Muscle of arm (tissue), 12 donors: ENCODE data around the gene CHCHD3. TPM values are rescaled to one million over a fixed set of nuclear protein-coding genes. Genes with fewer than 3 reads are reported as not detected.
"Not testable (repeated sequence)": the region's sequence is repeated elsewhere in the genome, so short reads cannot be mapped to it uniquely, and the experiment has no call there.

Source experiments
- DNase-seq: peaks from one replicate; pipeline ENCODE4 v3.0.0-alpha.2; 2013
- polyA plus RNA-seq, 12 donors: library from polyadenylated mRNA; unstranded; fragments of 120-200 nt; gene quantifications; one replicate each; pipeline ENCODE4 v1.2.1, GENCODE V29; 2013; ENCODE audit not compliant: insufficient read length in 12 of 12

The CHCHD3 gene
- polyA plus RNA-seq, 12 donors: 58.1 to 99.1 (median 70.6) TPM; not detected in 1

DNA sequence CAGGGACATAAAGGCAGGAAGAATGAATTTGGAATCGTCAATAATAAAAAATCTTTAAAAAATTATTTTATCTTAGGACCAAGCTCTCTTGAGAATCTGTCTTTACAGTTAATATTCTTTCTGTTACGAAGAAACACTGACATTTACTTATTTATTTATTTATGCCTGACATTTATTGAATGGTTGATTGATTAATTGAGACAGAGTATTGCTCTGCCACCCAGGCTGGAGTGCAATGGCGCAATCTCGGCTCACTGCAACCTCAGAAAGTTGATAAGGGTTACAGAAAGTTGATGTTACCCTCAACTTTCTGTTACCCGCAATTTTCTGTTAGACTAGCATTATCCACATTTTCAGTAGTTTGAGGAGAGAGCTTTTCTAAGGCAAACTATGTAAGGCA is 70.1 kb downstream of the CHCHD3 start:
- no peak for DNase-seq

DNA sequence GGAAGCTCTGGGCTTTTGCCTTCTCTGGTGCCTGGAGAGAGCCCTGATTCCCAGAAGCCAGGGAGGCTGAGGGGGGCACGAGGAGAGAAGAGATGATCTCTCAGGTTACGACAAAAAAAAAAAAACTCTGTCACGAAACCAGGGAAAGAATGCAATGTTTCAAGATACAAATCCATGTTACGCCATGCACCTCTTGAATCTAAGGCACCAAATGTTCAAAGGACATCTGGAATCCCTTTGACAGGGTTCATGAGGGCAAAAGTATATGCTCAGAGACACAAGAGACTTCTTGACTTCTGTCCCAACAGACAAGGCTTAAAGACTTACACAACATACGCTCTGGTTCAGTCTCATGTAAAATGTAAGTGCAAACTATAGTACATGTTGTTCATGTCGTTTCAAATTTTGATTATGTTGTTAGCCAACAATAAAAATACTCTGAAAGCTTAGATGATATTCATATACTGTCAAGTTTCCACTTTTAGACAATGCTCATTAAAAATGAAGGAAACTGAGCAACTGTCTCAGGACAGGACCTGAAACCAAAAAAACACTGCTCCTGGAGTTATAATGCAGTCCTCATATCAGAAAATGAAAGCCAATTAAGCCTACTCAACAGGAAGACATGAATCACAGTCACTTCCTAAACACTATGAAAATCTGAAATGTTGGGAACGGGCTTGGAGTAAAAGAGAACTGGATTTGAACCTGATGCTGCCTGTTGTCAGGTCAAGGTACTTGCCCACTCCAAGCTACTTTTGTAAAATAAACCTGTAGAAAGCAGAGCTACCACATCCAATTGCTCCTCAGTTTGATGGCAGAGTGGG is 72.3 kb downstream of the CHCHD3 start:
- DNase-seq: no peak

DNA sequence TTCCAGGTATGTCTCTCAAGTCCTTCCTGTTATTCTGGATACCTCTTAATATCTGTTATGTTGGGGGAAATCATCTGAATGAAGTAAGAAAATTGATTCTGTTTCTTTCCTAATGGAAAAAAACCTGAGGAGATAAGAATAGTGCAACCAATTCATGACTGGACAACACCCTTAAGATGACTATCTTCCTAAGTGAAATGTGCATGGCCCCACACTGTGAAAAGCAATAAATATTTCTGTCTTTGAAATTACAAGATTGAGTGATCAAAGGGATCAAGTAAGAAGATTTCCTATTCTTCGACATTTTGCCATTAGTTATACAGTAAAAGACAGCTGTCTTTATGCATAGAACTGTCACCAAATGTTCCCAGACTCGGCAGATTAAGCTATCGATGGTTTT is 73.9 kb downstream of the CHCHD3 start:
- no peak for DNase-seq

DNA sequence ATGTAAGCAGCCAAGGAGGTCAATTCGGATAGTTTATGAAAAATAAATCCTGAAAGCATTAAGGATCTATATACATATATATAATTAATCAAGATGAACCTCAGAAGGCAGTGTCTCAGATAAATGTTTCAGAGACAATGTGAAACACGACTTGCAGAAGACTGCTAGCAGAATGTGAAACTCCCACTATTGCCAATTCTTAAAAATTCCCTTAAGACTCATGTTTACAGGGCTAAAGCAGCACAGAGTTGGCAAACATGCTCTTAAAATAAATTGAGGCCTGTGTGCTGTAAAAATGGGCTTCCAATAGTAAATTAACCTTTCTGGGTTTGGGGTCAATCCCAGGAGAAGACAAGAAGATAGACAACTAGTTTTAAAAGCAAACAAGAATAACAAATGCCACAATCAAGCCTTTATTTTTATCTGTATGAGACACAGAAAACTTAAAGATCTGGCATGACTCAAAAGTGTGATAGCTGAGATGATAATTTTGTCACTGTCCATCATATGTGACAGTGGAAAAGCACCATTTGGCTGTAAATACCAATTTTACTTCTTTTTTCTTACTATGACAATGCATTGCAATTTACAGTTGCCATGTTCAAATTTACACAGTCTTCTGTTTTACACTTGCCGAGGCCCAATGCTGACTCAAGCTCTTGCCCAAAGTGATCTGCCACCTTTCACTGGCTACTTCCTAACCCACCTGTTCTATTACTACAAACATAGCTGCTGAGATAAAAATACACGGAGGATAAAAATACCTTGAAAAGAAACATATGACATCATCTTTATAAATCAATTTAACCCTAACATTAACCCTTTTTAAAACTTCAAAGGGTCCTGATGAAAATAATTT is 78.6 kb downstream of the CHCHD3 start:
- peak; percentile 7 for DNase-seq

DNA sequence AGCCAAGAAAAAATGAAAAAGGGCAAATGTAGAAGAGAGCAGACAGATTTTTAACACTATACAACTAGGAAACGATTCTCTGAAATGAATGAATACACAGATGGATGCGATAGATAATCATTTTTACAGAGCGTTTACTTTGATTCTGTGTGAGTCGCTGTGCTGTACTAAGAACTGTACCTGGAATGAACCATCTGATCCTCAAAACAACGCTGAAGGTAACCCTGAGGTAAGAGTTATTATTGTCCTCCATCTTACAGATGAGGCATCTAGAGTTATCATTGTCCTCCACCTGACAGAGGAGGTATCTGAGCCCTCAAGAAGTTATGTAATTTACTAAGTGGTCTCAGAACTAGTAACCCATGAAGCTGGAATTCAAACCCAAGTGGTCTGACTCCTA is 80.2 kb downstream of the CHCHD3 start:
- no peak for DNase-seq

DNA sequence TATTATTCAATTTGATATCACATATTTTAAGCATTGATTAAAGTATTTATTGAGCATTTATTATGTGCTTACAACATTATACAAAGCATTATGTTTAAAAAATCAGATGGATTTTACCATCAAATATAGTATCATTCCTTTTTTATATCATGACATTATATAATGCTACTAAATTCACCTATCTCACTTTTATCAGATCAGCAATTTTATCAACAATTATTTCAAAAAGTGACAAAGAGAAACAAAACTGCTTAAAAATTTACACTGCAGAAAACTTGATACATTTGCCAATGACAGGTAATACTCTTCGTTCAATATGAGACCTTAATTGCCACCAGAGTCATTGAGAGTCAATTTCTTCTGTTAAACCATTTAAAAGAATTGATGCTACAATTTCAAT is 82.0 kb downstream of the CHCHD3 start:
- no peak for DNase-seq

DNA sequence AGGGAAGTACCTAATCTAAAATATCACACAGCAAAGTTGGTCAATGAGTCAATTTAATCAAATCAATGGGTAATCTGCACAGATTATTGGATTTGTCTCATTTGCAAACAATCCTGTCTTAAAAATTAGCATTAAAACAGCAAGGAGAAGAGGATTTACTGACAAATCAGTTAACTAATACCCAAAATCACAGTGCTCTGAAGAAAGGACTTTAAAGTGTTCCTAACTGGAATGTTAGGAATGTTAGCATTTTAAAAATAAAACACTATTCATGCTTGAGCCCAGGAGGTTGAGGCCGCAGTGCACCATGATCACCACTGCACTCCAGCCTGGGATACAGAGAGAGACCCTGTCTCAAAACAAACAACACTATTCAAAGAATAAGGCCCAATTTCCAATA is 83.1 kb downstream of the CHCHD3 start:
- DNase-seq: no peak

DNA sequence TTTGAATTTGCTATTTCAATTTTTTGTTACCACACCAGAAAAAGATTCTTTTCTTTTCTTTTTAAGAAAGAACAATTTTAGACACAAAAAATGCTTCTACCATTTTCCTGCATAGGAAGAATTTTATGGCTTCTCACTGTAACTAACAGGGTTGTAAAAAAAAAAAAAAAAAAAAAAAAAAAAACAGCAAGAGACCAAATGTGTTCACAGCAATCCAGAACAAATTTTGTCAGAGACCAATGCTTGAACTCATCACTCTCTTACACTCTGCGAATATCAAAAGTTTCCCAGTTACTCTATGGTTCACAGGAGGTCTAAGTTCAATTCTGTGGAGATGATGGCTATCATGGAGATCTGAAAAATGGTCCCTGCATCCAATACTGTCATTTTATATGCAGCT is 84.4 kb downstream of the CHCHD3 start:
- no peak for DNase-seq

DNA sequence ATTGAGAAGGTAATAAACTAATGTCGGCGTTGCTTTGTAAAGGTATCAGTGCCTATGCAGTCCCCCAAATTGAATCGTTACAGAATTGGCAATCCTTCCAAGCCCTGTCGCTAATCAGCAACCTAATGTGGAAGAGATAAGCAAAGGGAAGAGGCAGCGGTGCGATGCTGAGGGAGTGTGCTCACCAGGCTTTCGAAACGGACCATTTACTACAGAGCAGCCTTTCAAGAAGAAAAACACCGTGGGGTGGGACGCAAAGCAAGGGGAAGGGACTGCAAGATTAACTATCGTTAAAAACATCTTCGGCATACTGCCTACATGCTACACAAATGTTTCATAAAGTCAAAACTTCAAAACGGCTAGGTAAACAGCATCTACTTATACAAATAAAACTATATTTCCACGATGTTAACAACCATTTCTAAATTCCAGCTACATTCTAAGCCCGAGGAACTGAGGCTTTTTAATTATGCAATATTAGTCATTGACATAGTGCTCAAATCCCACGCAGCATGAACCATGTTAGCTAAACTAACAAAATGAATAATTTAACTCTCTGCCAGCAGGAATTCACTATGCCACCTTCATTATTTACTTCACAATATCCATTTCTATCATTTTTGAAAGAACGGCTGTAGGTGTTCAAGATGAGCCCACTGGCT is 85.2 kb downstream of the CHCHD3 start:
- DNase-seq: no peak

DNA sequence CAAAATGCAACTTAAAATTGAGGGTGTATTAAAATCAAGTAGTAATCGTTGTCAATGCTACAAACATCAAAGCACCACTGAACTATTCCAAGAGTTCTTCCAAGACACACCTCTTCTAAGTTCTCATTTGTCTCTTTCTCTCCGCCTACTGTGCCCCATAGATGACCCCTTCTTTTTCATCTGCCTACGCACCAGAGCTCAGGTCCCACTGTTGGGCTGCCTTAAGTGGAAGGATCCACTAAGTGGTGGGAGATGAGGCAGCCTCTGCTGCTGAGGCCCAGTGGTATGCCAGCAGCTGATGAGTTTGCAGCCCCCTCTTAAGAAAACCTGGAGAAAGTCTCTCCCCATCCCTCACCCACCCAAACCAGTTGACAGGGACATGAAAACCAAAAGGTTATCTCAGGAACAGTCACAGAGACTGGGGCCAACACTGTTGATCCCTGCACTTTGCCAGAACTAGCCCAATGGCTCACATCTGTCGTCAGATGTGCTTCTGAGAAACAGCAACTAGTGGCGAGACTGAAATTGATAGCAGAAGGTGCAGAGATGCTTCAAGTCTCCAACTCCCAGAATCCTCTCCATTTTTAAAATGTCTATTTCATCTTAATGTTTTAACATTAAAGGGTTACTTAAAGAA is 88.4 kb downstream of the CHCHD3 start:
- no peak for DNase-seq

DNA sequence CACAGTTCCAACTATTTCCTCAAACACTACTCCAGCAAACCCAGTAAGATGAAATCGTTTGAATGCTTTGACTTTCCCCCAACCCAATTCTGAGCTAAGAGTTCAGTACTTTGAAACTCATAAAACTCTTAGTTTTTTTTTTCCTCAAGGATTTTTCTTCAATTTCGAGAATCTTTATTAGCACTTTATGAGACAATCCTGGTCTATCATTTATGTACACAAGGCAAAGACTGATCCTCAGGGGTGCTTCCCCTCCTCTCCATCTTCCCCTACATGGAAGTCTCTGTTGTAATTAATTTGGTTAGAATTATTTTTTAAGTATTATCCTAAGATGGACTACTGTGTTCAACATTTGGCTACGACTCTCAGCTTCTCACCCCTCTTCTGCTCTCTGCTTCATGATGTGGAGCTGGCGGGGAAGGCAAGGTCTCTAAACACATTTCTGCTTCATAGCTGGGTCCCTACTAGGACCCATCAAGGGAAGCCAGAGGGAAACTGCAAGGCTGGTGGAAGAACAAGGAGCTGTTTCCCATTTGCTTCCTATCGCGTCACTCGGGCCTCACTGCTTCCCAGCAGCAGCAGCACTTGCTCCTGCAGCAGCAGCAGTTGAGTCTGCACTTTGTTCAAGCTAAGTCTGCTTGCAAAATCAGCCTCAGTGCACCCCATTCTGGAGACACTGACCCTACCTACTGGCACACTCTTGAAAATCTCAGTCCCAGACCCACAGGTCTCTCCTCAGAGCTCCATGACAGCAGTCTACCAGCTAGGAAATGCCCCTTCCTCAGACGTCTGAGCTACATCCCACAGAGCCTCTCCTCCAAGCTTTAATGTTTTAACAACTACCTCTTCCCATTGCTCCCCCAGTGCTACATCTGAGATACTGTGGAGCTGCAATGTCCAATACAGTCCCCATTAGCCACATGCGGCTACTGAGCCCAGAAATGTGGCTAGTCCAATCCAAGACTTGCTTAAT is 90.0 kb downstream of the CHCHD3 start:
- no peak for DNase-seq

DNA sequence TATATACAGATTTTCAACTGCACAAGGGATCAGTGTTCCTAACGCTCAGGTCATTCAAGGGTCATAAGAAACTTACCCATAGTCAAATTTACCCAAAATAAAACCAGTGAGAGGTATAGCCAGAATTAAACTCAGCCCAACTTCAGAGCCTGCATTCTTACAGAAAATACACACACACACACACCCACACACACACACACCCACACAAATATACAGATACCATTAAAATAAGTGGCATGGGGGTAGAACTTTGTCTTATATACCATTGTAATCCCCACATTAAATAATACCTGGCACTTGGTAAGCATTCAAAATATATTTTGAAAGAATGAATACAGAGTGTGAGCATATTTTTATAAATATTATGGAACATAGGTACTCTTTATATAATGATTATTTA is 93.8 kb downstream of the CHCHD3 start:
- DNase-seq: no peak

DNA sequence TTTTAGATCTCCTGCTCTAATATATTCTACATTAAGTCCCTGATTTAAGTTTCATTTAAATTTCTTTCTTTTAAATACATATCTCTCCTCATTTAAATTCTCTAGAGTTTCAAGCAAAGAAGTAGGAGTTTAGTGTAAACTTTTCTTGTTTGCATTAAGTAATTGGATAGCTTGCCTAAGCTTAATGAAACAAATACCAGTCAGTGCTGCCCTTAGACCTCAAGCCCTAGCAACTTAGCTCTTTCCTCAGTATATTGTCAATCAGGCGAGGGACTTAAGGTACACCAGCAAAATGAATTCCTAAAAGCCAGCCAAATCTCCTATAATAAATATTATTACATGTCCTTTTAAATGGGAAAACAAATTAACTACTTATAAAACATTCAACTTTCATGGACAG is 101.5 kb downstream of the CHCHD3 start:
- no peak for DNase-seq

DNA sequence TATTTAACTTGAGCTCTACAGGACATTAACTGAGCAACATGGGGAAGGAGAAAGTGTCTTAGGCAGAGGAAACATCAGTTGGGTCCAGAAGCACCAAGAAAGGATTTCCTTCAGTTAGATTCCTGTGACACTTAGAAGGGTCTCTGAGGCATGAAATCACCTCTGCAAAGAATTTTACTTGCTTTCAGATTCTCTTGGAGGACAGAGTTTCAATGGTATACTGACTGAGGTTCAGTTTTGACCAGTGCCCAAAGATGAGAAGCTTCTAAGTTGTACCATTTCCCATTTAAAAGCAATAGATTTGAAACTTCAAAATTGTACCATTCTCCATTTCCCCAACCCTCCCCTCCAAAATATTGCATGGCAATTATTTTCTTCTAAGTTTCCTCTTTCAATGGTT is 102.4 kb downstream of the CHCHD3 start:
- DNase-seq: no peak

DNA sequence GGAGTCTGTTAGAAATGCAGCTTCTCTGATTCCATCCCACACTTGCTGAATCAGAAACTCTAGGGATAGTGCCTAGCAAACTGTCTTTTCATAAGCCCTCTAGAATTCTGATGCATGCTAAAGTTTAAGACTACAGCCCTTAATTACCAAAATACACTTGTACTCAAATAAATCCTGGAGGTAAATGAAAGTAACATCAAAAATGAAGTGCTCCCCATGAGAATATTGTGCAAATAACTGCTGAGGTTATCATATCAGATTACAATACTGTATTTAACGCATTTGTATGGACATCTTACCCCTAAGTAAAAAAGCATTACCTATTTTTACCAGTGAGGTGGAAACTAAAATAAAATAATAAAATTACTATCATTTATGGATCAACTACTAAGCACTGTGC is 104.7 kb downstream of the CHCHD3 start:
- DNase-seq: no peak

DNA sequence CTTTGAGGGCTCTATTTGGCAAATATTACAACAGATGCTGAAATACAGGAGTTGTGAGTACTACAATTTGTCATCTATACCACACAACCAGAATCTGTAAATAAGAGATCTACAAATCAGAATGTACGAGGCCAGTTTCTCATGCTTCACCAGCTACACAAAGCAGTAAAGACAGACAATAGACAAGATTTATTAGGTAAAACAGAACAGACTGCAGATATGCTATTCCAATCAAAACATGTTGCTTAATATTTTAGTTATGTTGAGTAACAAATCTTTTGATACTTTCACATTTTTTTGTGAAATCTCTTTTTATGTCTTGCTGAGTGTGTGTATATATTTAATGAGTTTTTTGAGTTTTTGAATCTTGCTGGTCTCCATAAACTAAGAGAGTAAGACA is 109.1 kb downstream of the CHCHD3 start:
- DNase-seq: no peak

DNA sequence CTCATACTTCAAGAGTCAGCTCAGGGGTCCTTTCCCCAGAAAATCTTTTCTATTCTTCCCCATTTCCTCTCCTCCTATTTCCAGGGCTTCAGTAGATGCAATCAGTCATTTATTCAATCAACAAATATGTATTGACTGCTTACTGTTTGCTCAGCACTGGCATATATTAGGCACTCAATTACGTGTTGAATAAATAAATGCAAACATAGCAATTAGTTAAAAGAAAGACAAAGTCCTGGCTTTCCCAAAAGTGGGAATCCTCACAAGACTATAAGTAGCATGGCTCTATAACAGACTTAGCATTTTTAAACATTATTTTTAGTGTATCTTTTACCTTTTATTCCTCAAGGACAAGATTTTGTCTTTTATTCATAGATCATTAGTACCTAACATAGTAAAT is 111.6 kb downstream of the CHCHD3 start:
- no peak for DNase-seq

DNA sequence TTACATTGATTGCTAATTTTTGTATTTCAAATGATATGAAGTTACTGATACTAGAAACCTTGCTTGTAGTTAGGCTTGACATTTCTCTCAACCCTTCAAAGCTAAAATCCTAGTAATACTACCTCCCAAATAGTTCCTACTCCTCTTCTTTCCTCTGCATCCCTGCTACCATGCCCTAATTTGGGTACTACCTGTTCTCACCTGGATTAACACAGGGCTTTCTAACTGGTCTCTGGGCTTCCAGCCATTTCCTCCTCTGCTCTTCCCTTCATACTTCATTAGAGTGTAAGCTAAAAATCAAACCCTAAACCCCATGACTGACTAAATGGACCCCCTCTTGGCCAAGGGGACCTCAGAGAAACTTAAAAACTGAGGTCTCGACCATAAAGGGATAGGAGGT is 112.4 kb downstream of the CHCHD3 start:
- no peak for DNase-seq

DNA sequence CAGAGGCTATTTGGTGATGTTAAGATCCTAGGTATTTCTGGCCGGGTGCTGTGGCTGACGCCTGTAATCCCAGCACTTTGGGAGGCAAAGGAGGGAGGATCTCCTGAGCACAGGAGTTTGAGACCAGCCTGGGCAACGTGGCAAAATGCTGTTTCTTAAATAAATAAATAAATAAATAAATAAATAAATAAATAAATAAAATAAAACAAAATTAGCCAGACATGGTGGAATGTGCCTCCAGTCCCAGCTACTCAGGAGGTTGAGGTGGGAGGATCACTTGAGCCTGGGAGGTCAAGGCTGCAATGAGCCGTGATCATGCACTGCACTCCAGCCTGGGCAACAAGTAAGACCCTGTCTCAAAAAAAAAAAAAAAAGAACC is 114.4 kb downstream of the CHCHD3 start:
- DNase-seq: not testable (repeated sequence)

DNA sequence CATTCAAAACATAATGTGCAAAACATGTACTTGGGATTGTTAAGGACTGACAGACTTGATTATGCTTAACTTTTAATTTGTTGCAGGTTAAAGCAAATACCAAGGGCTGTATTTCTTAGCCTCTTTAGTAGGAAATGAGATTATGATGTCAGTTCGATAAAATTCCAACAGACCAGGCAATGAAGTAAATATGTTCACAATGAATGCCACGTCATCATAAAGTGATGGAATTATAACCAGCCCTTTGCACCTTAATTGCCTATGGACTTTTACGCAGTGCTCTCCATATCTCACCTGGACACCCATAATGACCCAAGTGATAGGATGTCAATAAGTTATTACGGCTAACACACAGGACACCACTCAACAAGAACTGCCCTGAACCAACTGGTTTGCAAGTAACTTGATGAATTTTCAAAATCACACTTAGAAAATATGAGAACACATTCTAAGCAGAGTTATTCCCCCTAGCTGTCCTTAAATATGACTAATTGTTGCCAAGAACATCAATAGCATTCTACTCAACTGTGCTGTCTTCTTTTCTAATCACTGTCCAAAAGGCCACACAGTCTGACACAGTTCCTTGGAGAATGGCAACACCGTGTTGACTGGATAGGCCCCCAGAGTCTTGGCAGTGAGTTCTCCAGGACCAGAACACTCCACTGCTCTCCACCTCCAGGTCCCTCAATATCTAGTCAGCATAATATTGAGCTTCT is 115.0 kb downstream of the CHCHD3 start:
- no peak for DNase-seq
